Peyer's patch (tissue), 4 donors: ENCODE measurements around the gene TTC28. TPM values are rescaled to one million over a fixed set of nuclear protein-coding genes. Genes with fewer than 3 reads are reported as not detected.

Experiments used
- DNase-seq, 3 donors: peaks; one replicate each; pipeline ENCODE4 v3.0.0-alpha.2; 2017 to 2019
- H3K27ac ChIP-seq, 4 donors: fragments of 200-600 bp; sonication (generic); one replicate each; pipeline ENCODE4 v1.5.1; 2016 to 2019
- H3K27me3 ChIP-seq, 2 donors: fragments of 200-600 bp; sonication (generic); one replicate each; pipeline ENCODE4 v1.5.1; 2019
- H3K36me3 ChIP-seq, 3 donors: fragments of 200-600 bp; sonication (generic); one replicate each; pipeline ENCODE4 v1.5.1; 2016 to 2019
- H3K4me1 ChIP-seq, 4 donors: fragments of 200-600 bp; sonication (generic); one replicate each; pipeline ENCODE4 v1.5.1; 2016 to 2019
- H3K4me3 ChIP-seq, 4 donors: fragments of 200-600 bp; sonication (generic); 1 replicate in 3 of 4; 2 replicates in 1 of 4; pipeline ENCODE4 v1.5.1; 2016 to 2019; ENCODE audit warnings: mild to moderate bottlenecking in 1 of 4
- H3K9me3 ChIP-seq, 4 donors: fragments of 200-600 bp; sonication (generic); one replicate each; pipeline ENCODE4 v1.5.1; 2016 to 2019; ENCODE audit warnings: mild to moderate bottlenecking in 1 of 4
- POLR2A ChIP-seq, 2 donors: fragments of 450-650 bp; IDR thresholded peaks; one replicate each; pipeline ENCODE4 v1.5.1; 2017; ENCODE audit warnings: antibody characterized with exemption in 2 of 2, mild to moderate bottlenecking in 2 of 2, moderate library complexity in 2 of 2
- total RNA-seq, 4 donors: library from RNA; depleted of rRNA; stranded (reverse); fragments of >200 nt; gene quantifications; one replicate each; pipeline ENCODE4 v1.1.0, GENCODE V29; 2016
- TF ChIP-seq, protein P1 (sequence below), 6 experiments: fragments of 450-650 bp in 4 of 6; fragments of 200-600 bp in 2 of 6; sonication (generic) in 1 of 6; IDR thresholded peaks; one replicate each; pipeline ENCODE4 v1.5.1; 2017 to 2019; ENCODE audit warnings: antibody characterized with exemption in 6 of 6, mild to moderate bottlenecking in 3 of 6, moderate library complexity in 1 of 6

The TTC28 gene
- total RNA-seq, 4 donors from 2014 or later: 9.1 to 46.4 (median 35.2) TPM

- Histone ChIP-seq H3K9me3 (no peaks in the 10 kb centered on the region), H3K27me3 (no peaks in the 10 kb centered on the region), H3K36me3 (no peaks in the 10 kb centered on the region), H3K4me3 (no peak overlapping the region), H3K4me1 (no peaks in the 10 kb centered on the region), H3K27ac (no peak overlapping the region)
- TF ChIP-seq, protein P1, sequence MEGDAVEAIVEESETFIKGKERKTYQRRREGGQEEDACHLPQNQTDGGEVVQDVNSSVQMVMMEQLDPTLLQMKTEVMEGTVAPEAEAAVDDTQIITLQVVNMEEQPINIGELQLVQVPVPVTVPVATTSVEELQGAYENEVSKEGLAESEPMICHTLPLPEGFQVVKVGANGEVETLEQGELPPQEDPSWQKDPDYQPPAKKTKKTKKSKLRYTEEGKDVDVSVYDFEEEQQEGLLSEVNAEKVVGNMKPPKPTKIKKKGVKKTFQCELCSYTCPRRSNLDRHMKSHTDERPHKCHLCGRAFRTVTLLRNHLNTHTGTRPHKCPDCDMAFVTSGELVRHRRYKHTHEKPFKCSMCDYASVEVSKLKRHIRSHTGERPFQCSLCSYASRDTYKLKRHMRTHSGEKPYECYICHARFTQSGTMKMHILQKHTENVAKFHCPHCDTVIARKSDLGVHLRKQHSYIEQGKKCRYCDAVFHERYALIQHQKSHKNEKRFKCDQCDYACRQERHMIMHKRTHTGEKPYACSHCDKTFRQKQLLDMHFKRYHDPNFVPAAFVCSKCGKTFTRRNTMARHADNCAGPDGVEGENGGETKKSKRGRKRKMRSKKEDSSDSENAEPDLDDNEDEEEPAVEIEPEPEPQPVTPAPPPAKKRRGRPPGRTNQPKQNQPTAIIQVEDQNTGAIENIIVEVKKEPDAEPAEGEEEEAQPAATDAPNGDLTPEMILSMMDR (IDR thresholded peaks at IDR 0.05): no peak
- TF ChIP-seq POLR2A (IDR thresholded peaks at IDR 0.05): no peak
- DNase-seq: no peak
Measured at GRCh38 chr22:28123989-28124766, 555.5 kb downstream of the TTC28 start.

DNA sequence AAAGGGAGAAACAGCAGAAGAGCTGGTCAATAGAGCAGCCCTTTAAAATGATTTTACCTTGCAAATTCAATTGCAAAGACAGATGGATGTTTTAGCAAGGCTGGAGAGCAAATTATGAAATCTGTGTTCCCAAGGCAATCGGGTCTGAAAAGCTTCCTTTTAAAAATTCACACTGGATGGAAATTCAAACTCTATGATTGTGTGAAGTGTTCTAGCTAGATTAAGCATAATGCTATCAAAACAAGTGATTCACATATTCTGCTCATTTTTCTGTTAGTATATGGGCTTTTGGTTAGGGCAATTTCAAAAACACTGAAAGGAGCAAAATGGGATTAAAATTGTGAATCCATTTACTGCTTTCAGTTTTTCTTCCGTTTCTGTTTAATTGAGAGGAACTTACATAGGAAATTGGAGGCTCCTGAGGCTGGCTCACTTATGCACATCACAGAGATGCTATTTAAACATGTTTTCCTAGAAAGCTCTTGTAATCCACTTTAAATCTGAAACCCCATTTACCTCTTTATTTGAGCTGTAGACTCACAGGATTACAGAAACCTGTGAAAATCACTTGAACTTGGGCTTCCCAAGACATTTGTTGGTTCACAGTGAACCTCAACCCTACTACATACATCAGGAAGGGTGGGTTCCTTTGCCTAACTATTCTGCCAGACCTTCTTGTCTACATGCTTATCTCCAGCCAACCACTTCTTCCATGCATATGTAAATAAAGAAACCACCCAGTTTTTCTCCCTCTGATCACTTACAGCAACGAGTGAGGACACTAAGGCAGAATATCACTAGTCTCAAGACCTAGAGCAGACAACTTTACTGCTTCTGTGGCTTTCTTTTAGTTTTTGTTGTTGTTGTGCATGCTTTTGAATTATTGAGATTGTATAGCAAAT is 558.7 kb downstream of the TTC28 start:
- no peak for TF ChIP-seq POLR2A (IDR thresholded peaks at IDR 0.05)
- TF ChIP-seq, protein P1 (IDR thresholded peaks at IDR 0.05): no peak
- H3K27ac ChIP-seq: no peak overlapping the region
- no peaks in the 10 kb centered on the region for H3K4me1 ChIP-seq
- H3K4me3 ChIP-seq: no peak overlapping the region
- no peaks in the 10 kb centered on the region for H3K36me3 ChIP-seq
- DNase-seq: no peak
- H3K27me3 ChIP-seq: no peaks in the 10 kb centered on the region
- no peaks in the 10 kb centered on the region for H3K9me3 ChIP-seq

DNA sequence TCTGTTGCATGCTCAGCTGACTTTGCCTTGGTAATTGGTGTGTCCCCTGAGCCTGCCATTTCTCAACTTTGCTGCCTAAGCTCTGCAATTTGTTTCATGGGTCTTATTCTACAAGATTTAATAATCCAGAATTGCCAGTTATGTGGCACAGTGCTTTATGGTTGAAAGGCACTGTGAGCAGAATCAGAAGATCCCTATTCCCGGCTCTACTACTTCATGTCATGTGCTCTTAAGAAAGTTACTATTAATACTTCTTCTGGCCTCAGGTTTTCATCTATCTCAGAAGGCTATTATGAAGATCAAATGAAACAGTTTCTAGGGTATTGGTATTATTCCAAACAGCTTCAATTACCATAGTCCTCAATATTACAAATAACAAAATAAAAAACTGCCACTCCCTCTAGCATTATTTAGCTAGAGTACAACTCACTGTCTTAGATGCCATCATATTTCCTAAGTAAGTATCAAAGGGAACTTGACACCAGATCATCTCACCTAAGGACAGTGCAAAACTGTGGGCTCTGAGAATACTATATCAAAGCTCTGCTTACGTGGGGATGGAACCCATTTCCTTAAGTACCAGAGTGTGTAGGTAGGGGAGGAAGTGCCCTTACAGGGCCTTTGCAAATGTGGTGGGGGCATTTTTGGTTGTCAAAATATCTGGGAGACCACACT is 560.5 kb downstream of the TTC28 start:
- Histone ChIP-seq H3K4me3 (no peak overlapping the region), H3K36me3 (no peaks in the 10 kb centered on the region), H3K4me1 (no peaks in the 10 kb centered on the region), H3K27me3 (no peaks in the 10 kb centered on the region), H3K9me3 (no peaks in the 10 kb centered on the region), H3K27ac (no peak overlapping the region)
- TF ChIP-seq, protein P1 (IDR thresholded peaks at IDR 0.05): no peak
- TF ChIP-seq POLR2A (IDR thresholded peaks at IDR 0.05): no peak
- no peak for DNase-seq

- Histone ChIP-seq H3K4me1 (no peaks in the 10 kb centered on the region), H3K9me3 (no peaks in the 10 kb centered on the region), H3K27me3 (no peaks in the 10 kb centered on the region), H3K4me3 (no peak overlapping the region), H3K36me3 (no peaks in the 10 kb centered on the region), H3K27ac (no peak overlapping the region)
- TF ChIP-seq, protein P1 (IDR thresholded peaks at IDR 0.05): no peak
- no peak for TF ChIP-seq POLR2A (IDR thresholded peaks at IDR 0.05)
- DNase-seq: no peak
Measured at GRCh38 chr22:28116219-28116673, 563.4 kb downstream of the TTC28 start.

DNA sequence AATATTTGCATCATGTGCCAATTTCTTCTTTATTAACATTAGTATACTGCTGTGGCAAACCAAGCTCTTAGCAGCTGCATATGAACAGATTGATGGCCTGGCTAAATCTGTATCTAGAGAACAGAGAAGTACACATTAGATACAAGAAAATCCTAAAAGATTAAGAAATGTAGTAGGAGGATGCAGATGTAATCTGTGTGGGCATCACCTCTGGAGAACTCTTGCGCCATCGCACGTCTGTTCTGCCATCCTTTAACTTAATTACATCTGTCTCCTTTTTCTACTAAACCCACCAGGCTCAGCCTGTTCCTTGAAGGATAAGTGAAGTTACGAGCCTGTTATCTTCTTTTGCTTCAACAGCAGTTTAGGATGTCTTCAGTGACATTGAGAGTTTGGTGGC is 564.2 kb downstream of the TTC28 start:
- Histone ChIP-seq H3K36me3 (no peaks in the 10 kb centered on the region), H3K27ac (no peak overlapping the region), H3K4me1 (no peaks in the 10 kb centered on the region), H3K4me3 (no peak overlapping the region), H3K9me3 (no peaks in the 10 kb centered on the region), H3K27me3 (no peaks in the 10 kb centered on the region)
- no peak for TF ChIP-seq POLR2A (IDR thresholded peaks at IDR 0.05)
- no peak for DNase-seq
